22Rv1 (cell line): ENCODE measurements around the gene IL23A.

Source experiments
- H3K27ac ChIP-seq: fragments of 450-650 bp; 2 replicates; pipeline ENCODE4 v1.5.1; 2017
- ZFX ChIP-seq: fragments of 450-650 bp; IDR thresholded peaks from 2 replicates; pipeline ENCODE4 v1.6.1; 2017; ENCODE audit warnings: antibody characterized with exemption, borderline replicate concordance
- TF ChIP-seq, protein P1 (sequence below): fragments of 450-650 bp; IDR thresholded peaks from 2 replicates; pipeline ENCODE4 v1.5.1; 2017; ENCODE audit warnings: mild to moderate bottlenecking

IL23A gene, protein sequence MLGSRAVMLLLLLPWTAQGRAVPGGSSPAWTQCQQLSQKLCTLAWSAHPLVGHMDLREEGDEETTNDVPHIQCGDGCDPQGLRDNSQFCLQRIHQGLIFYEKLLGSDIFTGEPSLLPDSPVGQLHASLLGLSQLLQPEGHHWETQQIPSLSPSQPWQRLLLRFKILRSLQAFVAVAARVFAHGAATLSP

DNA sequence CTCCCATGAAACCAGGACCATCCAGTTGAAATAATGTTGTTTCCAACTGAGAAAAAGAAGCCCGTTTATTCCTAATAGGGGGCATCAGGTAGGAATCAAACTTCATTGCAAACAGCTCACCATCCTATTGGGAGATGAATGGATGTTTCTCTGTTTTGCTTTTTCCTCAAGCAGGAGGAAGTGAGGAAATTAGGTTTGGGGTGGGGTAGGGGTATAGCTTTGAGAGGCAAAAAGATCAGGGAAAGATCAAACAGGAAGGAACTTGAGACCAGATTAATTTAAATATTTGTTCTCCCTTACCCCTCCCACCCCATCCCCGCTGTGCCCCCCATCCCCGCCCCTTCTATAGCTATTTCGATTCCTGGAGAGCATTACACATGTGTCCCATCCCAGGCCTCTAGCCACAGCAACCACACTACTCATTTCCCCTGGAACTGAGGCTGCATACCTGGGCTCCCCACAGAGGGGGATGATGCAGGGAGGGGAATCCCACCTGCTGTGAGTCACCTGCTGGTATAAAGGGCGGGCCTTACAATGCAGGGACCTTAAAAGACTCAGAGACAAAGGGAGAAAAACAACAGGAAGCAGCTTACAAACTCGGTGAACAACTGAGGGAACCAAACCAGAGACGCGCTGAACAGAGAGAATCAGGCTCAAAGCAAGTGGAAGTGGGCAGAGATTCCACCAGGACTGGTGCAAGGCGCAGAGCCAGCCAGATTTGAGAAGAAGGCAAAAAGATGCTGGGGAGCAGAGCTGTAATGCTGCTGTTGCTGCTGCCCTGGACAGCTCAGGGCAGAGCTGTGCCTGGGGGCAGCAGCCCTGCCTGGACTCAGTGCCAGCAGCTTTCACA, at the start of gene IL23A:
TSS of gene IL23A (plus strand) at position 577 of the 850 bp plus-strand sequence. CDS start at position 738, 161 bp downstream.
- TF ChIP-seq, protein P1, sequence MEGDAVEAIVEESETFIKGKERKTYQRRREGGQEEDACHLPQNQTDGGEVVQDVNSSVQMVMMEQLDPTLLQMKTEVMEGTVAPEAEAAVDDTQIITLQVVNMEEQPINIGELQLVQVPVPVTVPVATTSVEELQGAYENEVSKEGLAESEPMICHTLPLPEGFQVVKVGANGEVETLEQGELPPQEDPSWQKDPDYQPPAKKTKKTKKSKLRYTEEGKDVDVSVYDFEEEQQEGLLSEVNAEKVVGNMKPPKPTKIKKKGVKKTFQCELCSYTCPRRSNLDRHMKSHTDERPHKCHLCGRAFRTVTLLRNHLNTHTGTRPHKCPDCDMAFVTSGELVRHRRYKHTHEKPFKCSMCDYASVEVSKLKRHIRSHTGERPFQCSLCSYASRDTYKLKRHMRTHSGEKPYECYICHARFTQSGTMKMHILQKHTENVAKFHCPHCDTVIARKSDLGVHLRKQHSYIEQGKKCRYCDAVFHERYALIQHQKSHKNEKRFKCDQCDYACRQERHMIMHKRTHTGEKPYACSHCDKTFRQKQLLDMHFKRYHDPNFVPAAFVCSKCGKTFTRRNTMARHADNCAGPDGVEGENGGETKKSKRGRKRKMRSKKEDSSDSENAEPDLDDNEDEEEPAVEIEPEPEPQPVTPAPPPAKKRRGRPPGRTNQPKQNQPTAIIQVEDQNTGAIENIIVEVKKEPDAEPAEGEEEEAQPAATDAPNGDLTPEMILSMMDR = no peak
- no peak for TF ChIP-seq ZFX
- no peak within 1 kb of the TSS for H3K27ac ChIP-seq

DNA sequence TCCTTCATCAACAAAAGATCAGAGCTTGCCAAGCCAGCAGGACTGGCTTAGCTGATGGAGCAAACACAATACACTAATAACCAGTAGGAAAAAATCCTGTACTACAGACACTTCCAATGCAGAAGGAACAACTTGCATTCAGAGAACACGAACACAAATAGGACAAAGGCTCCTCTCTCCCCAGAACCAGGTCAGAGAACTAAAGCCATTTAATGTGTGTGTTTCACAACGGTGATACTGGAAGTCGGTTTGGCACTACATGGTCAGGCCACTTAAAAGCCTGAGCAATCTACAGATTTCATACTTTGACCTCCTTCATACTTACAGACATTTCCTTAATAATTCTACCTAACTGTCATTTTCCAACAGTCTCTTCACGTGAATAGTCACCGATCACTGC, 44.9 kb upstream of the IL23A start:
- TF ChIP-seq, protein P1 = no peak
- TF ChIP-seq ZFX = no peak
- H3K27ac ChIP-seq = no peak overlapping the region

DNA sequence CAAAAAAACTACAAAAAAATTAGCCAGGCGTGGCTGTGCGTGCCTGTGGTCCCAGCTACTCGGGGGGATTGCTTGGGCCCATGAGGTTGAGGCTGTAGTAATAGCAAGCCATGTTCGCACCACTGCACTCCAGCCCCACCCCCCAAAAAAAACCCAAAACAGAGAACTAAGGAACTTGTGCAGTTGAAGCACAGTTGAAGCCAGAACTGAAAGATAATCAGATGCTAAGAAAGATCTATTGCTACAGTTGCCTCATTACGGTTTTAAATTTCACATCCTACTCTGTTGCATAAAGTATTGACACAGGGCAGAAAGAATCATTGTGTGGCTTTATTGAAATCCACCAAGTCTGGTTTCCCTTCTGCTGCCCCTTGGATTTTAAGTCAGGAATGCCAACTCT, 42.4 kb upstream of the IL23A start:
- H3K27ac ChIP-seq = no peak overlapping the region
- no peak for TF ChIP-seq ZFX
- TF ChIP-seq, protein P1 = no peak

DNA sequence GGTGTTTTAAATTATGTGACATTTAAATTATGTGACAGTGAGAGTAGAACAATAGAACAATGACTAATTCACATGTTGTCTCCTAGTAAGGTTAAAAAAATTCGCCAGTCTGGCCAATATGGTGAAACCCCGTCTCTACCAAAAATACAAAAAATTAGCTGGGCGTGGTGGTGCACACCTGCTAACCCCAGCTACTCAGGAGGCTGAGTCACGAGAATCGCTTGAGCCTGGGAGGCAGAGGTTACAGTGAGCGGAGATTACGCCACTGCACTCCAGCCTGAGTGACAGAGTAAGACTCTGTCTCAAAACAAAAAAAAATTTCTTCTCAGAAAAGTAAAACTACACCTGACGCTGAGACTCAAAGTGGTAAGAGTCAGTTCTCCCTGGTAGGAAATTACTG, 41.3 kb upstream of the IL23A start:
- H3K27ac ChIP-seq = no peak overlapping the region
- TF ChIP-seq, protein P1 = no peak

DNA sequence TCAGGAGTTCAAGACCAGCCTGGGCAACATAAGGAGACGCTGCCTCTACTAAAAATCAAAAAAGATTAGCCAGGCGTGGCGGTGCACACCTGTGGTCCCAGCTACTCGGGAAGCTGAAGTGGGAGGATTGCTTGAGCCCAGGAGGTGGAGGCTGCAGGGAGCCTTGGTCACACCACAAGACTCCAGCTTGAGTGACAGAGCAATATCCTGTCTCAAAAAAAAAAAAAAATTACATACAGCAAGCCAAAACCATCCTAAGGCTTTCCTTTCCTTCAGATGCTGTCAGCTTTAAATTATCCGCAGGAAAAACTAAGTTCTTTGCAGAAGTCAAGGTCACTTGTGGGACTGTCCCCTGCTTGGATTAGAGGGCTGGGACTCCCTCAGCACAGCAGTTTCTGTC, 39.9 kb upstream of the IL23A start:
- peak overlapping the region; percentile 98 for H3K27ac ChIP-seq
- TF ChIP-seq, protein P1 = no peak
- TF ChIP-seq ZFX = no peak

DNA sequence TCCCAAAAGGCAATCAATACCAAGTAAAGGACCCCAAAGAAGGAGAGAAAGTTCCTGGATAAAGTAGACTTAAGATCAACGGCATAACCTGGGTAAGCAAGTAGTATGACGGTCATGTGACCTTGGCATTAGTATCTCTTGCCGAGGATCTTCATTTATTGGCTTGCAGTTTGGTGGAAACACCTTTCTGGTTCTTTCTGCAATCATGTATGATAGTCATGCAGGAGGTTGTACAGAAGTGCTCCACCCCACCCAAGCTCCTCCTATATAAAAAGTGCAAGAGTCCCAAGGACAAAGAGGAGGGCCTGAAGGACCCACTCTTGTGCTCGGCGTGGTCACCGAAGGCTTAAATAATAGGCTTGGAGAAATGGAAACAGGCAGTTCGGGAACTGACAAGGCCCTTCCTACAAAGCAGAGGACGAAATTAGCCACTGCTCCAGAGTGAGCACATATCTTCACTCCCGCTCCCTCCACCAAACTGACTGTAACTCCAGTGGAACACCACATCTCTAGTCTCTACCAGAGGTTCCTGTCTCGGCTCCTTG, 39.3 kb upstream of the IL23A start:
- peak overlapping the region; percentile 98 for H3K27ac ChIP-seq
- no peak for TF ChIP-seq ZFX
- TF ChIP-seq, protein P1 = no peak
